GM18502 (cell line): ENCODE results near the gene GALNT8.
"Not testable (repeated sequence)": the region's sequence is repeated elsewhere in the genome, so short reads cannot be mapped to it uniquely, and the experiment has no call there.

Experiments
- ATAC-seq: cut with Tn5 transposase; IDR thresholded peaks from one replicate; pipeline ENCODE4 v1.9.1; 2021; ENCODE audit warnings: mild to moderate bottlenecking; ENCODE audit not compliant: unreplicated experiment, poor library complexity

GALNT8 gene

GRCh38 chr12:4743046-4743445 is 22.8 kb downstream of the GALNT8 start:
- ATAC-seq = no peak

DNA sequence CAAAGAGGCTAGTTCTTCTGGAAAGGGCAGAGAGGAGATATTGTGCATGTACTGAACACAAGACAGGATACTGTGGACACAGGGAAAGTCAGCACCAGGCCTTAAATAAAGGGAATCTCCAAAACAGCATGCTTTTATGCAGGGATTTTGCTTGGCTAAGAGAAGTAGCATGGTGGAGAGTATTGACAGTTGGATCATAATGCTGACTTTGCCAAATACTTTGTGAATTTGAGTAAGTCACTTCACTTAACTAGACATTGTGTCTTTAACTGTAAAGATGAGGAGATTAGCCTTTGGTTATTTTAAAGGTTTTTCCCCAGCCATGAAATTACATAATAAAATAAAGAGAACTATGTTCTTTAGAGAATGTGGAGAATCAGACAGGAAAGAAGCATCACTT is 24.5 kb downstream of the GALNT8 start:
- no peak for ATAC-seq

- no peak for ATAC-seq
Measured at GRCh38 chr12:4745249-4745648, 25.0 kb downstream of the GALNT8 start.

- ATAC-seq = not testable (repeated sequence)
Measured at GRCh38 chr12:4751654-4752053, 31.5 kb downstream of the GALNT8 start.

DNA sequence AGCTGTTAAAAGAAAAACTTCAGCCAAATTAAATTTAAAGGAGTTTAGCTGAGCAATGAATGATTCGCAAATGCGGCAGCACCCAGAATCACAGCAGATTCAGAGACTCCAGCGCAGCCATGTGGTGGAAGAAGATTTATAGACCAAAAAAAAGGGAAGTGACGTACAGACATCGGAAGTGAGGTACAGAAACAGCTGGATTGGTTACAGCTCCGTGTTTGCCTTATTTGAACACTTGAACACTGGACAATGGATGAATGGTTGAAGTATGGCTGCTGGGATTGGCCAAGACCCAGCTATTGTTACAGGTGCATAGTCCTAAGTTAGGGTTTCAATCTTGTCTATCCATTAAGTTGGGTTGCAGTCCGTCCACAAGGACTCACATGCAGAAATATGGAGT is 42.6 kb downstream of the GALNT8 start:
- no peak for ATAC-seq

DNA sequence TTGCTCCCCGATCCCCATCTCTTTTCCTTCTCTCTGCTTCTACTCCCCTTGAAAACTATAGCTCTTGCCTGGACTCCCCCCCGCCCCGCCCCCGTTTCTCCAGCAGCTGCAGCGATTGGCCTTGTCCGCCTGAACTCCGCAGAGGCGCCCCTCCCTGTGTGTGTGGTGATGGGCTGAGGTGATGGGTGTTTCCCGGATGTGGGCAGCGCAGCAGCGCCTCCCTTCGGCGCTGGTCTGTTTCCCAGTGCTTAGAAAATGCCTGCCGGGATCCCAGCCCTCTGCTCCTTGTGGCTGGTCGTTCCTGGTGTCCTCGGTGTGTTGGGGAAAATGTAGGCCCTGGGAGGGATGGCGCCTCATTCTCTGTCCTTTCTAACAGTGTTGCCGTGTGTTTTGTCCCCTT is 43.3 kb downstream of the GALNT8 start:
- ATAC-seq = no peak

DNA sequence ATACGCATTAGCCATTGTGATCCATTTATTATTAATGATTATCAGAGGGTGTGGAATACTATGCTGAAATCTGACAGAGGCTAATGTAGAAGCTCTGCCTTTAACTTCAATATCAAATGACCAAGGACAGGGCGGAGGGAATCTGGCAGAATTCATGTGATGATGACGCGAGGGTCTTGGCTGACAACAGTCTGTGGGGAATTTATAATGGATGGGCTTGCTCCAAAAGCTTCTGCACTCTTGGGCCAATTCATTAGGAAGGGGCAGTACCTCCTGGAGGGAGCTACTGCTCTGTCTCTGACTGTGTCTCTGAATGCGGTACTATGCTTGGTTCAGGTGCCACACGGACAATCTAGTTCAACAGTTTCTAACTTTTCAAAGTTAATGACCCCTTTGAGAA is 46.2 kb downstream of the GALNT8 start:
- no peak for ATAC-seq

- no peak for ATAC-seq
Measured at GRCh38 chr12:4767186-4767585, 47.0 kb downstream of the GALNT8 start.

DNA sequence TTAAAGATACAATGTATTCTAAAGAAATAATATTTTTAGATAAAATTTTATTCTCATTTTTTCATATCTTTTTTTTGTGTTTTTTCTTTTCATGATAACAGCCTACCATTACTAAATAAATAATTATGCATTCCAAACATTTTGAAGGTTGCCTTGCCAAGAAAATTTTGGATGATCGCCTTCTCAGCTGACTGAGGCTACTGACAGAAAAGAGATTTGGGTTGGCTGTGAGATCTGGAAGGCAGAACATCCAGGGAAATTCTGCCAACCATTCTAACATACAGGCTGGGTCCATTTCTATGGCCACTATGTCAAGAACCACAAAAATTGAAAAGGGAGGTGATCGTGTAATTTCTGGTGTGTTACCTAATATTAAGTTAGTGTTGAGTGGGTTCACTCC is 48.1 kb downstream of the GALNT8 start:
- ATAC-seq = no peak

- ATAC-seq = no peak
Measured at GRCh38 chr12:4769073-4769472, 48.9 kb downstream of the GALNT8 start.

- no peak for ATAC-seq
Measured at GRCh38 chr12:4771172-4771959, 51.2 kb downstream of the GALNT8 start.

- ATAC-seq = no peak
Measured at GRCh38 chr12:4771960-4772566, 51.9 kb downstream of the GALNT8 start.

DNA sequence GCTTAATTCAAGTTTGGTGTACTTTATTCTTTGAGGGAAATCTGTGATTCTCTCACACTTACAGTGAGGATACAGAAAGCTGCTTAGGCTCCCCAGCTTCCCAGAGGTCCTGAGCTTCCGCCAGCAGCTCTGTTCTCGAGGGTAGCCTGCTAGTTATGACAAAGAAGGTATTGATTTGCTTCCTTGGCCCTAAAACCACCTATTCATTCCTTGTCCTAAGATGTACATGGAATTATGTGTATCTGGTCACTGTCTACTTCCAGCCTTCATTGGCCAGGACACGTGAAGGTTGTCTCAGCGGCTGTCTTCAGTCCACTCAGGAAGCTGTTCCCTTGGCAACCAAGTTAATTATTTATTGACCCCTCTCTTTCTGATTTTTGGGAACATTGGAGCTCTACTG is 55.7 kb downstream of the GALNT8 start:
- ATAC-seq = no peak

DNA sequence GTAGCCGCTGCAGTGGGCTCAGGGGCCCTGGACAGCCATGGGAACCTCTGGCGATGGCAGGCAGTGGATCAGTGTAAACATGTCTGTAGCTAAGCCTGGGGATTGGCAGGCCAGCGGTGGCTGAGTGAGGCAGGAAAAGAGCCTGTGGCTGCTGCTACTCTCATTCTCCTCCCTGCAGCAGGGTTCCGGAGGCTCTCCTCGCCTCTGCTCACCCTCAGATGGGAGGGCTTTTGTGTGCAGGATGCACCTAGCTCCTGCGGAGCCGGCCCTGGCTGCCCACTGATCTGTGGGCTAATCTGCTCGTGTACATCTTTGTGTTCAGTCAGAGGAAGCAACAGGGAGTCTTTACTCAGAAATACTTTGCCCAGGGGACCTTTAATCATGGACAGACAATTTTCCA is 59.5 kb downstream of the GALNT8 start:
- ATAC-seq = no peak

- no peak for ATAC-seq
Measured at GRCh38 chr12:4780641-4781611, 60.7 kb downstream of the GALNT8 start.

DNA sequence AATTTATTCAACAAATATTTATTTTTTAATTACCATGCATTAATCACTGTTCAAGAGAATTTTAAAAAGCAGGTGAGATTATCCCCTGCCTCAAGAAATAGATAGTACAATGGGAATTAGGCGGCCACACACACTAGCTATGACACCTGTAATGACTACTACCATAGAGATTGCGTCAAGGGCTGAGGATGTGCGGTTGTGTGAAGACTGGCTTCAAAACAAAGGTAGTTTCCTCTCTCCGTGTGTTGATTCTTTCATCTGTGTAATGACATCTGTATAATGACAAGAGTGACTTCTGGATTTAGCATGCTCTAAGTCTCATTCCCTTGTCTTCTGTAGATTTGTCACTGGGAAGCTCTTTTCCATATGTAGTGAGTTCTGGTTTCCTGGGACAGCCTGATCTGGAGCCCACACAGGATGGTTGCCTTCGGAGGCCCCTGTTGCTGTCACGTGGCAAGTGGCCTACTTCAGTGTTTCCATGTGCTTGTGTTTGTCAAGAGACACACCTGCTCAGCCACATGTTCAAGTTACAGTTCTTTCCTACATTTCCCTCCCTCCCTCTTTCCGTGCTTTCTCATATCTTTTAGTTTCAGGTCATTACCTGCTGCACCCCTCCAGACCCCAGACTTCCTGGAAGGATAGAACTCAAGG is 64.3 kb downstream of the GALNT8 start:
- no peak for ATAC-seq

GRCh38 chr12:4786795-4787194 is 66.6 kb downstream of the GALNT8 start:
- no peak for ATAC-seq

GRCh38 chr12:4787965-4788364 is 67.8 kb downstream of the GALNT8 start:
- ATAC-seq = no peak

GRCh38 chr12:4789776-4790175 is 69.6 kb downstream of the GALNT8 start:
- no peak for ATAC-seq

DNA sequence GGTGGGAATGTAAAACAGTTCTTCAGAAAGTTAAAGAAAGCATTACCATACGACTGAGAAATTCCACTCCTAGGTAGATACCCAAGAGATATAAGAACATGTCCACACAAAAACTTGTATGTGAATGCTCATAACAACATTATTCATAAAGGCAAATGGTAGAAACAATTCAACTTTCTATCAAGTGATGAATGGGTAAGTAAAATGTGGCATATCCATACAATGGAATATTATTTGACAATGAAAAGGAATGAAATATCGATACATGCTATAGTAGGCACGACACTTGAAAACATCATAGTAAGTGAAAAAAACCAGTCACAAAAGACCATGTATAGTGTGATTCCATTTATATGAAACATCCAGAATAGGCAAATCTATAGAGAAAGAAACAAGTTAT is 71.3 kb downstream of the GALNT8 start:
- ATAC-seq = no peak
